Measurements from ENCODE around the gene XRCC5. TPM values are rescaled to one million over a fixed set of nuclear protein-coding genes. Genes with fewer than 3 reads are reported as not detected.

XRCC5 gene
- total and polyA plus RNA-seq, 2 donors (not counting 3 experiments of a cell fraction or from before 2014, with no cell fraction given), result 267 to 319 TPM

- POLR2A ChIA-PET, result no interaction called here
- no peaks in the 10 kb centered on the region for H3K4me1 ChIP-seq (ENCODE audit: control insufficient read depth, extremely low read depth, insufficient read depth, low read length)
- no peaks in the 10 kb centered on the region for H3K9me1 ChIP-seq (replicated peaks; ENCODE audit: control insufficient read depth, extremely low read depth, insufficient read depth, low read length)
- TF ChIP-seq CTCF (IDR thresholded peaks at IDR 0.05; ENCODE audit: extremely low read depth in 1 of 2, insufficient read depth in 1 of 2, low read depth in 1 of 2, low read length in 2 of 2) (no peak), JUN (IDR thresholded peaks at IDR 0.05; ENCODE audit: borderline replicate concordance, insufficient read depth, insufficient read length, low read depth) (no peak), POLR2A (IDR thresholded peaks at IDR 0.05; ENCODE audit: low read depth, low read length) (no peak), MYC (IDR thresholded peaks at IDR 0.05; ENCODE audit: low read depth, low read length) (no peak), POLR2AphosphoS5 (IDR thresholded peaks at IDR 0.05; ENCODE audit: insufficient read depth, low read depth, low read length) (no peak), GATA2 (IDR thresholded peaks at IDR 0.05; ENCODE audit: insufficient read depth, insufficient read length, low read depth, low read length) (no peak)
- DNase-seq (ENCODE audit: low read depth, low spot score) (no peak), FAIRE-seq (no peak)
- H3K9ac ChIP-seq (replicated peaks; ENCODE audit: extremely low read depth, insufficient read depth, low read length), result no peak overlapping the region
- dilution Hi-C loops (cut with MboI; ENCODE audit: extremely low pct_ligation_motif_present, low sequenced_read_pairs) (no loop called here), intact Hi-C loops (cut with micrococcal nuclease) (no loop called here)
- no peaks in the 10 kb centered on the region for H3K9me3 ChIP-seq (replicated peaks; ENCODE audit: control insufficient read depth, insufficient read depth, low read length)
- no peak overlapping the region for H3K27ac ChIP-seq (ENCODE audit: insufficient read depth, low read depth, low read length)
- BruUV-seq (replicated peaks), result no TSS peak
- no peak overlapping the region for H3K4me2 ChIP-seq (ENCODE audit: insufficient read depth, low read length)
- no peak overlapping the region for H2AFZ ChIP-seq (ENCODE audit: low read depth, low read length)
- peaks cover 47% of the 10 kb centered on the region for H3K79me2 ChIP-seq (ENCODE audit: control insufficient read depth, insufficient read depth, low read length)
- CTCF ChIA-PET, result interaction anchor here (1.0 to 1.6 kb wide), 2 partner anchors 9 to 14 kb away, joined by 3 to 5 read pairs; no protein-coding TSS in a partner anchor
- no peaks in the 10 kb centered on the region for H3K27me3 ChIP-seq (ENCODE audit: control insufficient read depth in 2 of 2, insufficient read depth in 2 of 2, low read length in 2 of 2)
- H3K36me3 ChIP-seq (ENCODE audit: control insufficient read depth in 2 of 2, extremely low read depth in 1 of 2, insufficient read depth in 2 of 2, low read length in 2 of 2), result peaks cover 24 to 43% of the 10 kb centered on the region in 2 experiments
- H4K20me1 ChIP-seq (replicated peaks; ENCODE audit: control insufficient read depth, extremely low read depth, insufficient read depth, low read length), result no peaks in the 10 kb centered on the region
- H3K4me3 ChIP-seq (replicated peaks in 1 of 3; ENCODE audit: insufficient read depth in 1 of 3, low read depth in 1 of 3, low read length in 3 of 3), result no peak overlapping the region
These were observed 17.8 kb downstream of the XRCC5 start for GRCh38 chr2:216126943-216127342.

All from endothelial cell of umbilical vein (primary cell).